KBM-7 (cell line): ENCODE data around the gene STH.

Source experiments
- DNase-seq: peaks from one replicate; pipeline ENCODE4 v3.0.0-alpha.2; 2015
- in situ Hi-C: fragments of 300-500 bp; cut with MboI; formaldehyde crosslinking; loops from 2 replicates; pipeline ENCODE4 v1.14.3; 2020; ENCODE audit warnings: low sequenced_read_pairs, low pct_unique_long_range_greater_than_20kb, mixed read lengths

Gene STH

GRCh38 chr17:45965812-45966211 lies 33.2 kb upstream of the STH start:
- in situ Hi-C loops: no loop called here
- DNase-seq: no peak

- no peak for DNase-seq
- in situ Hi-C loops: no loop called here
These were observed 32.3 kb upstream of the STH start for GRCh38 chr17:45966606-45967280.

- in situ Hi-C loops: no loop called here
- no peak for DNase-seq
These were observed 31.7 kb upstream of the STH start for GRCh38 chr17:45967378-45967777.

GRCh38 chr17:45968732-45969131 lies 30.3 kb upstream of the STH start:
- in situ Hi-C loops: no loop called here
- no peak for DNase-seq

- in situ Hi-C loops: no loop called here
- DNase-seq: no peak
These were observed 29.3 kb upstream of the STH start for GRCh38 chr17:45969726-45970125.

GRCh38 chr17:45970659-45971058 lies 28.4 kb upstream of the STH start:
- in situ Hi-C loops: no loop called here

GRCh38 chr17:45971698-45972141 lies 27.3 kb upstream of the STH start:
- in situ Hi-C loops: no loop called here
- no peak for DNase-seq

More at GRCh38 chr17:45970659-45971058, 28.4 kb upstream of the STH start:
- DNase-seq: no peak

- in situ Hi-C loops: no loop called here
- no peak for DNase-seq
These were observed 26.5 kb upstream of the STH start for GRCh38 chr17:45972531-45972930.

GRCh38 chr17:45973099-45973780 lies 25.8 kb upstream of the STH start:
- in situ Hi-C loops: no loop called here
- no peak for DNase-seq

GRCh38 chr17:45973946-45974859 lies 24.8 kb upstream of the STH start:
- DNase-seq: no peak

GRCh38 chr17:45974916-45975630 lies 24.0 kb upstream of the STH start:
- DNase-seq: no peak
- in situ Hi-C loops: loop anchor here (25.0 kb wide), 1 partner anchor 837 kb away; the partner anchor contains the start of gene WNT3

More at GRCh38 chr17:45973946-45974859, 24.8 kb upstream of the STH start:
- in situ Hi-C loops: no loop called here

- in situ Hi-C loops: loop anchor here (25.0 kb wide), 1 partner anchor 837 kb away; the partner anchor contains the start of gene WNT3
- no peak for DNase-seq
These were observed 23.3 kb upstream of the STH start for GRCh38 chr17:45975640-45976295.

- in situ Hi-C loops: loop anchor here (25.0 kb wide), 1 partner anchor 836 kb away; the partner anchor contains the start of gene WNT3
- no peak for DNase-seq
These were observed 22.7 kb upstream of the STH start for GRCh38 chr17:45976391-45976754.

GRCh38 chr17:45976755-45977505 lies 22.1 kb upstream of the STH start:
- DNase-seq: no peak
- in situ Hi-C loops: loop anchor here (25.0 kb wide), 1 partner anchor 835 kb away; the partner anchor contains the start of gene WNT3

- in situ Hi-C loops: loop anchor here (25.0 kb wide), 1 partner anchor 835 kb away; the partner anchor contains the start of gene WNT3
- no peak for DNase-seq
These were observed 21.6 kb upstream of the STH start for GRCh38 chr17:45977506-45977824.

GRCh38 chr17:45977976-45978626 lies 20.9 kb upstream of the STH start:
- no peak for DNase-seq
- in situ Hi-C loops: loop anchor here (25.0 kb wide), 1 partner anchor 834 kb away; the partner anchor contains the start of gene WNT3

- no peak for DNase-seq
- in situ Hi-C loops: loop anchor here (25.0 kb wide), 1 partner anchor 833 kb away; the partner anchor contains the start of gene WNT3
These were observed 19.9 kb upstream of the STH start for GRCh38 chr17:45979137-45979536.
